Measurements from ENCODE around the gene TCF7L1.

Gene TCF7L1

GRCh38 chr2:85245891-85246290, 112.7 kb downstream of the TCF7L1 start:
- TF ChIP-seq CREB1 (IDR thresholded peaks at IDR 0.05; ENCODE audit: low read depth) (no peak), RAD21 (IDR thresholded peaks at IDR 0.05; ENCODE audit: low read depth) (no peak), REST (IDR thresholded peaks at IDR 0.05; ENCODE audit: low read depth) (peak; percentile 20; the same call in 1 of the 2 replicates), TCF12 (IDR thresholded peaks at IDR 0.05; ENCODE audit: low read depth) (no peak), MAX (IDR thresholded peaks at IDR 0.05) (no peak)

- no peak for TF ChIP-seq TEAD4 (IDR thresholded peaks at IDR 0.05)
- TF ChIP-seq TAF1 (IDR thresholded peaks at IDR 0.05; ENCODE audit: low read depth) = no peak
- no peak for TF ChIP-seq CEBPB (IDR thresholded peaks at IDR 0.05)
- no peak for TF ChIP-seq ZBTB7A (IDR thresholded peaks at IDR 0.05; ENCODE audit: low read depth)
- TF ChIP-seq NFIC (IDR thresholded peaks at IDR 0.05) = no peak
- no peak for TF ChIP-seq MAX (IDR thresholded peaks at IDR 0.05)
- TF ChIP-seq YY1 (IDR thresholded peaks at IDR 0.05; ENCODE audit: low read depth) = no peak
- TF ChIP-seq RAD21 (IDR thresholded peaks at IDR 0.05; ENCODE audit: low read depth) = no peak
- TF ChIP-seq EP300 (IDR thresholded peaks at IDR 0.05; ENCODE audit: borderline replicate concordance) = no peak
- TF ChIP-seq USF1 (IDR thresholded peaks at IDR 0.05) = no peak
- TF ChIP-seq EGR1 (IDR thresholded peaks at IDR 0.05) = no peak
- TF ChIP-seq TCF12 (IDR thresholded peaks at IDR 0.05; ENCODE audit: low read depth) = no peak
- TF ChIP-seq REST (IDR thresholded peaks at IDR 0.05; ENCODE audit: low read depth) = no peak
- TF ChIP-seq FOXM1 (IDR thresholded peaks at IDR 0.05; ENCODE audit: borderline replicate concordance, low read depth) = no peak
- no peak for TF ChIP-seq CREB1 (IDR thresholded peaks at IDR 0.05; ENCODE audit: low read depth)
These were observed 113.2 kb downstream of the TCF7L1 start for GRCh38 chr2:85246348-85246747.

GRCh38 chr2:85247610-85248009, 114.4 kb downstream of the TCF7L1 start:
- no peak for TF ChIP-seq CEBPB (IDR thresholded peaks at IDR 0.05)
- TF ChIP-seq USF1 (IDR thresholded peaks at IDR 0.05) = no peak
- TF ChIP-seq EGR1 (IDR thresholded peaks at IDR 0.05) = no peak
- TF ChIP-seq ZBTB7A (IDR thresholded peaks at IDR 0.05; ENCODE audit: low read depth) = no peak
- no peak for TF ChIP-seq REST (IDR thresholded peaks at IDR 0.05; ENCODE audit: low read depth)
- no peak for TF ChIP-seq TAF1 (IDR thresholded peaks at IDR 0.05; ENCODE audit: low read depth)
- no peak for TF ChIP-seq CREB1 (IDR thresholded peaks at IDR 0.05; ENCODE audit: low read depth)
- no peak for TF ChIP-seq FOXM1 (IDR thresholded peaks at IDR 0.05; ENCODE audit: borderline replicate concordance, low read depth)
- no peak for TF ChIP-seq MAX (IDR thresholded peaks at IDR 0.05)
- no peak for TF ChIP-seq NFIC (IDR thresholded peaks at IDR 0.05)
- TF ChIP-seq YY1 (IDR thresholded peaks at IDR 0.05; ENCODE audit: low read depth) = no peak
- no peak for TF ChIP-seq RAD21 (IDR thresholded peaks at IDR 0.05; ENCODE audit: low read depth)

GRCh38 chr2:85248773-85249509, 115.7 kb downstream of the TCF7L1 start:
- TF ChIP-seq MAX (IDR thresholded peaks at IDR 0.05) = no peak
- no peak for TF ChIP-seq REST (IDR thresholded peaks at IDR 0.05; ENCODE audit: low read depth)
- no peak for TF ChIP-seq TCF12 (IDR thresholded peaks at IDR 0.05; ENCODE audit: low read depth)
- TF ChIP-seq CEBPB (IDR thresholded peaks at IDR 0.05) = no peak
- no peak for TF ChIP-seq CREB1 (IDR thresholded peaks at IDR 0.05; ENCODE audit: low read depth)
- TF ChIP-seq YY1 (IDR thresholded peaks at IDR 0.05; ENCODE audit: low read depth) = no peak
- no peak for TF ChIP-seq TEAD4 (IDR thresholded peaks at IDR 0.05)
- no peak for TF ChIP-seq FOXM1 (IDR thresholded peaks at IDR 0.05; ENCODE audit: borderline replicate concordance, low read depth)
- no peak for TF ChIP-seq EGR1 (IDR thresholded peaks at IDR 0.05)
- no peak for TF ChIP-seq USF1 (IDR thresholded peaks at IDR 0.05)
- TF ChIP-seq RAD21 (IDR thresholded peaks at IDR 0.05; ENCODE audit: low read depth) = no peak
- no peak for TF ChIP-seq EP300 (IDR thresholded peaks at IDR 0.05; ENCODE audit: borderline replicate concordance)
- no peak for TF ChIP-seq NFIC (IDR thresholded peaks at IDR 0.05)
- TF ChIP-seq TAF1 (IDR thresholded peaks at IDR 0.05; ENCODE audit: low read depth) = no peak
